Aorta (tissue), 5 donors: ENCODE data around the gene STRA8. TPM values are rescaled to one million over a fixed set of nuclear protein-coding genes. Genes with fewer than 3 reads are reported as not detected.

ENCODE experiments used
- ATAC-seq: fragments of 200-7000 bp; cut with Tn5 transposase; one replicate; pipeline ENCODE4 v1.9.1; 2022; ENCODE audit warnings: moderate library complexity; ENCODE audit not compliant: low FRiP score
- DNase-seq, 2 donors: peaks; one replicate each; pipeline ENCODE4 v3.0.0-alpha.2; 2020
- H3K27ac ChIP-seq, 2 donors: one replicate each; pipeline ENCODE4 v1.5.1; 2013; ENCODE audit warnings: low read length in 2 of 2, mild to moderate bottlenecking in 2 of 2, moderate library complexity in 2 of 2, control low read depth in 1 of 2, inconsistent platforms in 1 of 2, low read depth in 1 of 2
- H3K27me3 ChIP-seq, 2 donors: one replicate each; pipeline ENCODE4 v1.6.1; 2013; ENCODE audit warnings: control low read depth in 1 of 2, low read length in 1 of 2, mild to moderate bottlenecking in 1 of 2, moderate library complexity in 1 of 2; ENCODE audit not compliant: insufficient read depth in 2 of 2, control insufficient read depth in 1 of 2
- H3K36me3 ChIP-seq, 2 donors: one replicate each; pipeline ENCODE4 v1.6.1; 2013; ENCODE audit warnings: control low read depth in 1 of 2, low read length in 1 of 2, mild to moderate bottlenecking in 1 of 2; ENCODE audit not compliant: insufficient read depth in 2 of 2, control insufficient read depth in 1 of 2
- H3K4me1 ChIP-seq, 2 donors: one replicate each; pipeline ENCODE4 v1.6.1; 2013; ENCODE audit warnings: low read length in 2 of 2, control low read depth in 1 of 2, mild to moderate bottlenecking in 1 of 2, moderate library complexity in 1 of 2; ENCODE audit not compliant: insufficient read depth in 2 of 2, control insufficient read depth in 1 of 2
- H3K4me3 ChIP-seq, 2 donors: one replicate each; pipeline ENCODE4 v1.5.1; 2013; ENCODE audit warnings: low read length in 2 of 2, control low read depth in 1 of 2, mild to moderate bottlenecking in 1 of 2
- H3K9me3 ChIP-seq: one replicate; pipeline ENCODE4 v1.6.1; 2013; ENCODE audit warnings: mild to moderate bottlenecking, low read length; ENCODE audit not compliant: control insufficient read depth
- WGBS, 2 donors: extraction: QIAGEN DNeasy Blood & Tissue Kit; methylation state at CpG; one replicate each; pipeline ENCODE4 v1.1.7; 2013; 5-methylcytosine and 5-hydroxymethylcytosine counted together
- intact Hi-C, 2 donors: fragments of 100-400 bp; cut with DNase I; formaldehyde crosslinking; loops; one replicate each; pipeline versions ENCODE4 v1.14.2 to v1.15.0; 2022
- polyA plus RNA-seq, 2 donors: library from polyadenylated mRNA; stranded (reverse); fragments of 200-250 nt; gene quantifications; one replicate each; pipeline ENCODE4 v1.2.3, GENCODE V29; 2013
- total RNA-seq, 2 donors: library from RNA; stranded (reverse); fragmentation: NEBNext Ultra II Directional; extraction: Animal tissue kit (Norgen Biotek cat#: 25700); gene quantifications; one replicate each; pipeline ENCODE4 v1.2.1, GENCODE V29; 2021
- donor health status: healthy with polysubstance abuse.
- donor health status: Bipolar disorder and iron deficiency.
- donor health status: DM: no; HTN: no; CAD: no.
- donor health status: DM: no; HTN: no; CAD: no.
- donor health status: DM: yes; HTN: yes; CAD: no.

STRA8 gene
- total and polyA plus RNA-seq, 4 donors, result not detected

DNA sequence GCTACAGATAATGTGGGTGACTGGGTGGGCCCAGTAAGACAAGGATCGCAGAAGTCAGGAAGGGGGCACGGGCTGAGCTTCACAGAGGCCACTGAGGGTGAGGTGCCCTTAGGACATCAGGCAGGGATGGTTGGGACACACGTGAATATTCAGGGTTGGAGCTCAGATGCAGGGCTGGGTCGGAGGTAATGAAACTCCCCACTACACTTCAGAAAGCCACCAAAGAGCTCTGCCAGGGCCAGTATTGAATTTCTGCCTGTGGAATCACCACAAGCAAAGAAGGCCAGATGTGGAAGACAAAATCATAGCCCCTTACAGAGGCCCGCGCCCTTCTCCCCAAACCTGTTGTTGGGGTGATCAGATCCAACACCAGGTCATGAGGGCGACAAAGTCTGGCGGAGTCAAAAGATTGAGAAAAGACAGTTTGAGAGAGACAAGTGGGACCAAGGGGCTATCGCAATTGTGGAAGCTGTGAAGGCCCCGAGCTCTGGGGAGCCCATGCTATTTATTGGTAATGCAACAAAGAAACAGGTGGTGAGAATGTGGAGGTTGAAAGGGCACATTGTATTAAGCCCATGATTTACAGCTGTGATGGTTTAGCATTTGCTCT lies 42.4 kb downstream of the STRA8 start:
- Histone ChIP-seq H3K4me1 (no peaks in the 10 kb centered on the region), H3K9me3 (no peaks in the 10 kb centered on the region), H3K36me3 (no peaks in the 10 kb centered on the region), H3K4me3 (no peak overlapping the region), H3K27ac (no peak overlapping the region), H3K27me3 (no peaks in the 10 kb centered on the region)
- intact Hi-C loops, result loop anchor here in 1 of 2 donors (10.0 kb wide), 1 partner anchor 591 kb away; no protein-coding TSS in a partner anchor
- ATAC-seq (no peak), DNase-seq (no peak)
- 92 to 93% methylated on average over 10 of the region's 10 CpGs for WGBS, 2 donors

DNA sequence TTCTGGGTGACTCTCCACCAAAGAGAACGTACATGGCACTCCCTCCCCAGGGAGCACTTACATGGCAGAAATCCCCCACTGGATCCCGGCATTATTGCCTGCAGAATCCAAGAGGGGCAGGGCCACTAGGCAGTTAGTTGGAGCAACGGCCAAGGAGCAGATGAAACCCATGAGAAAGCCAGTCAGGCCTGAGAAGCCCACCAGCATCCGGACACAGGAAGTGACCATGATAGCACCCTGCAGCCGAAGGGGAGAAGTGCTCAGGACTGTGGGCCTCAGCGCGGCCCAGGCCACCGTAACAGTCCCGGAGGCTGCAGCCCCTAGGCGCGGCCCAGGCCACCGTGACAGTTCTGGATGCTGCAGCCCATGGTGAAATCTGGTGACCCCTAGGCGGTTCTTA lies 43.5 kb downstream of the STRA8 start:
- H3K27me3 ChIP-seq, result no peaks in the 10 kb centered on the region
- intact Hi-C loops, result loop anchor here in 1 of 2 donors (10.0 kb wide), 1 partner anchor 592 kb away; no protein-coding TSS in a partner anchor
- no peaks in the 10 kb centered on the region for H3K4me1 ChIP-seq
- no peaks in the 10 kb centered on the region for H3K9me3 ChIP-seq
- 76 to 82% methylated on average over 13 of the region's 13 CpGs for WGBS, 2 donors
- H3K4me3 ChIP-seq, result no peak overlapping the region
- no peak for DNase-seq
- H3K36me3 ChIP-seq, result no peaks in the 10 kb centered on the region
- no peak overlapping the region for H3K27ac ChIP-seq
- ATAC-seq, result no peak

DNA sequence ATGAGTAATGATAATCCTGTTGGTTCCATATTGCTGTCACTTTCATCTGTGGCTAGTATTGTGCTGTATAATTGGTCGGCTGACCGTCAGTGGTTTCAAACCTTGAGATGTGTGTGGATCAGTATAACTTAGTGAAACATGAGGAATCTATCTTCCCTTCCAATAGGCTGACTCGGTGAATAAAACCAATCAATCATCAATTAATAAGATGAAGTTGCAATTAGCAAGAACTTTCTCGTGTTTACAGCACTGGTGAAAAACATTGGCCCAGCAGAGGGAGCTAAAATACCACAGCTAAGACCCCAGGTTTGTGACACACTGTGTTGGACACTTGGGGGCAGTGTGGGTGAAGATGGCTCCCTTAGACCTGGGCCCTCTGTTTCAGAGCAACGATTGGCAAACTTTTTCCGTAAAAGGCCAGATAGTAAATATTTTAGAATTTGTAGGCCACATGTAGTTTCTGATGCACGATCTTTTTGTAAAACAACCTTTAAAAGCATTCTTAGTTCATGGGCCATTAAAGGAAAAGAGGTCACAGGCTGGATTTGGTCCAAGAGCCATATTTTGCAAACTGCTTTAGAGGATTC lies 47.8 kb downstream of the STRA8 start:
- Histone ChIP-seq H3K27me3 (no peaks in the 10 kb centered on the region), H3K36me3 (no peaks in the 10 kb centered on the region), H3K9me3 (no peaks in the 10 kb centered on the region), H3K4me3 (no peak overlapping the region), H3K27ac (no peak overlapping the region), H3K4me1 (no peaks in the 10 kb centered on the region)
- intact Hi-C loops, result loop anchor here (1.0 to 5.0 kb wide), 5 partner anchors 56 to 366 kb away; partner anchors contain the start of gene NUP205 (in 1 of the 2)
- 3% methylated on average over 7 of the region's 7 CpGs for WGBS, 2 donors
- ATAC-seq, result peak; percentile 94
- peak; percentile 80 to 81 for DNase-seq

DNA sequence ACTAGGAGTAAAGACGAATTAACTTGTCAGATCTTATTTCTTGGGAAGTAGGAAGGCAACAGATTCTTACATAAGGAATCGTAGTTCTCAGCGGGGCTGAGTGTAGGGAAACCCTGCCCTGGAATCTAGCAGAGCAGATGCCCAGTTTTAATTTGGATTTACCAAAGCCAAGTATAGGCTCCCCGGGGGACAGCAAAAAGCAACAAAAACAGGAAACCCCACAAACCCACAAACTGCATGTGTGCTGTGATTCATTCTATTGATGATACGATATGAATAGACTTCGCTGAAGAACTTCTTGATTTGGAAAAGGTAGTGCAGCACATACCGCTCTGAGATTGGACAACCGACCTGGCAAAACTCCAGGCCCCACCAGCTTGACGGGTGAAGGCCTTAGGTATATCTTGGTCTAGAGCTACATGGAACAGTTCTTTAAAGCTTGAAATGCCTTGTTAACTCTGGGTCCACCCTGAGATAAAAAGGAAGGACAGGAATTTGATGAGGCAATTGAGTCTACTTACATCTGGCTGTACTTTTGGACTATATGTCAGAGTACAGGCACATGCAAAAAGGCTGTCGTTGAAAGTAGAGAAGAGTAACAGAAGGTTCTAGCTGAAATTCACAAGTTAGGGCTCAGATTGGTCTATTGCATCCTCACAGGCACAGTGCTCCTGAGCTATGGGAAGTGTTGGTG lies 49.1 kb downstream of the STRA8 start:
- no peaks in the 10 kb centered on the region for H3K4me1 ChIP-seq
- H3K36me3 ChIP-seq, result no peaks in the 10 kb centered on the region
- intact Hi-C loops, result loop anchor here (5.0 kb wide), 3 partner anchors 55 to 365 kb away; partner anchors contain the start of gene NUP205 (in 1 of the 2)
- H3K4me3 ChIP-seq, result no peak overlapping the region
- no peaks in the 10 kb centered on the region for H3K9me3 ChIP-seq
- H3K27ac ChIP-seq, result no peak overlapping the region
- 80 to 84% methylated on average over 10 of the region's 10 CpGs for WGBS, 2 donors
- DNase-seq (no peak), ATAC-seq (no peak)
- no peaks in the 10 kb centered on the region for H3K27me3 ChIP-seq

DNA sequence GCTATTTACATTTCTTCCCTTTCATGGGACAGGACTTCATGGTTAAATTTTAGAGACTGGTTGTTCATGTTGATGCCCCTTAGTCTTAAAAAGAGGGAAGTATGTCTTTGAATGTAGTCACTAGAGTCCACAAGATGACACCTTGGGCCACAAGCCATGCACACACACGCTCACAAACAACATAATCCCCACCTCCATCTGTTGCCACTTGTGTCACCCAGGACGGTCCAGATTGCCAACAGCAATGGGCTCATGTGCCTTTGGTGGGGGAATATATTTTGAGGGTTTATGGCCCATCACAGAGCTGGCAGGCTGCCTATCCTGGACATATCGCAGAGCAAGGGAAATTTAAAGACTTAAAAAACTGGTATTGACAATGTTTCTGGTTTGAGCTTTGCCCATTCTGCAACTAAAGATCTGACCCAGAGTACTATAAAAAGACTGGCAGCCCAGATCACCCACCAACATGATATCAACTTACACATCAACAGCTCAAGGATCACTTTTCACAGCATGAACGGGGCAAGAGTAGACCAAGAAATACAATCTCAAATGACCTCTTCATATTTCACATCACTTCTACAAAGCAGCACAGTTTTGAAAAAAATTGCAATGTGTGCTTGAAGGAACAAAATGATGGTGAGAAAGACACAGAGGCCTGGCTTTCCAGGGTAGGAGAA lies 50.5 kb downstream of the STRA8 start:
- H3K9me3 ChIP-seq, result no peaks in the 10 kb centered on the region
- H3K4me1 ChIP-seq, result no peaks in the 10 kb centered on the region
- DNase-seq, result no peak
- H3K36me3 ChIP-seq, result no peaks in the 10 kb centered on the region
- H3K27ac ChIP-seq, result no peak overlapping the region
- intact Hi-C loops, result loop anchor here (5.0 kb wide), 3 partner anchors 53 to 363 kb away; partner anchors contain the start of gene NUP205 (in 1 of the 2)
- no peak overlapping the region for H3K4me3 ChIP-seq
- ATAC-seq, result no peak
- H3K27me3 ChIP-seq, result no peaks in the 10 kb centered on the region
- 87 to 89% methylated on average over 4 of the region's 4 CpGs for WGBS, 2 donors

DNA sequence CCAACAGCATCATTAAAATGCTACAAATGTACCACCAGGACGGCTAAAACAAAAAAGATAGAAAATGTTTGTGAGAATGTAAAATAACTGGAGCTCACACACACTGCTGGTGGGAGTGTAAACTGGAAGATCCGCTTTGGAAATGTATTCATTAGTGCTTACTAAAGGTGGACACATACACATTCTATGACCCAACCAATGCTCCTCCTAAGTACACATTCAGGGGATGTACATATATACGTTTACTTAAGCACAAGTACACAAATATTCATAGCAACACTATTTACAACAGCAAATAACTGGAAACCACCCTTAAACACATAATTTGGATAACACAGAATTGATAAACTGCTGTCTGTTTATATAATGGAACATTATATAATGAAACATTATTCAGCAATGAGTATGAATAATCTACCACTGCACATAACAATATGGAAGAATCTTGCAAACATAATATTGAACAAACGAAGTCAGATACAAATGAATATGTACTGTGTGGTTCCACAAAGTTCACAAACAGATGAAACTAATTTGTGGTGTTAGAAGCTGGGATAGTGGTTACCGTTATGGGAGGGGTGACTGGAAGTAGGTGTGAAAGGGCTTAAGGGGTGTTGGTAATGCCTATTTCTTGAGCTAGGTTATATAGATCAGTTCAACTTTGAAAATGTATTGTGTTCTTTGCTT lies 52.1 kb downstream of the STRA8 start:
- DNase-seq (no peak), ATAC-seq (no peak)
- intact Hi-C loops, result no loop called here
- no peaks in the 10 kb centered on the region for H3K27me3 ChIP-seq
- no peaks in the 10 kb centered on the region for H3K36me3 ChIP-seq
- no peak overlapping the region for H3K27ac ChIP-seq
- H3K9me3 ChIP-seq, result no peaks in the 10 kb centered on the region
- WGBS, 2 donors, result 79% methylated on average over 5 of the region's 5 CpGs
- no peak overlapping the region for H3K4me3 ChIP-seq
- H3K4me1 ChIP-seq, result no peaks in the 10 kb centered on the region

DNA sequence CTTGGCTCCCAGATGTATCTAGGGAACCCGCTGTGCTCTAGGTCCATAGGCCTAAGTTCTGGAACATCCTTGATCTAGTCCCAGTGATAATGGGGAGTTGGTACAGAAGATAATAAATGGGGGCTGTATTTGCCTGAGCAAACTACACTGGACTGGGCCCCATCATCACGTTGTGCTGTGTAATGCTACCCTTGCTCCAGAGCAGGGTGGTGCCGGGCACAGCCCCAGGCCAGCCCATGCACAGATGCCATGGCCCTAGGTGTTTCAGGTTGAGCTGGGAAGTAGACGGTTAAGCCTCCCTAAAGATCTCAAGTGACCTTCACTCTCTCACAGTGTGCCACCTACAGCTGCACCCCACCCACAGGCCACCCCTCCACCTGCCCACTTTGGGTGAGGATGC lies 53.2 kb downstream of the STRA8 start:
- WGBS, 2 donors, result 90 to 91% methylated on average over 4 of the region's 4 CpGs
- Histone ChIP-seq H3K4me1 (no peaks in the 10 kb centered on the region), H3K9me3 (no peaks in the 10 kb centered on the region), H3K4me3 (no peak overlapping the region), H3K27ac (no peak overlapping the region), H3K36me3 (no peaks in the 10 kb centered on the region), H3K27me3 (no peaks in the 10 kb centered on the region)
- DNase-seq (no peak), ATAC-seq (no peak)
- intact Hi-C loops, result no loop called here

DNA sequence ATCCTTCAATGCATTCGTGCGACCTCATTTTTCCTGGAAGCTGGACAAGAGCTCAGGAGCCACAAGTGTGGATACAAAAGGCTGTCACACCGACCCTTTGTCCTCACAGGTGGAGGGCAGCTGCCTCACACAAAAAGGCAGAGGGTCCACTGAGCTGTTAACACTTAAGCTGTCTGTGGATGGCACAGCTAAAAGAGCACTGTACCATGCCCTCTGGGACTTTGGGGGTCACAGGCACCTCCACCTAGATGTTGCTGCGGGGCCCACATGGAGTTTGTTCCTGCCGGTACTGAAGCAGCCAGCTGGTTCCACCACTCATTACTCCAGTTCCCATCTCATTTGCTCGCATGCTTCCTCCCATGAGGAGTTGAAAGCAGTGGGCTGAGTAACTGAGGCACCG lies 57.0 kb downstream of the STRA8 start:
- H3K4me1 ChIP-seq, result no peaks in the 10 kb centered on the region
- DNase-seq (no peak), ATAC-seq (no peak)
- no peak overlapping the region for H3K4me3 ChIP-seq
- intact Hi-C loops, result no loop called here
- no peaks in the 10 kb centered on the region for H3K9me3 ChIP-seq
- 87 to 92% methylated on average over 7 of the region's 7 CpGs for WGBS, 2 donors
- H3K27ac ChIP-seq, result no peak overlapping the region
- no peaks in the 10 kb centered on the region for H3K36me3 ChIP-seq
- no peaks in the 10 kb centered on the region for H3K27me3 ChIP-seq
